SK-N-SH (cell line): ENCODE measurements around the gene CD93.

Experiments used
- CTCF ChIP-seq: fragments of 200-600 bp; sonication (generic); IDR thresholded peaks from 2 replicates; pipeline ENCODE4 v1.6.1; 2017; ENCODE audit warnings: antibody characterized with exemption, mild to moderate bottlenecking, moderate library complexity
- EP300 ChIP-seq, 2 experiments: IDR thresholded peaks; 2 replicates each; pipeline versions ENCODE4 v1.4.0 to v1.6.1; 2012; ENCODE audit warnings: borderline replicate concordance in 1 of 2, low read depth in 1 of 2, low read length in 1 of 2
- EZH2phosphoT487 ChIP-seq: fragments of 200-600 bp; sonication (generic); IDR thresholded peaks from 2 replicates; pipeline ENCODE4 v1.6.1; 2017; ENCODE audit warnings: low read depth, mixed run types, mild to moderate bottlenecking, antibody characterized with exemption, moderate library complexity, borderline replicate concordance
- FOXM1 ChIP-seq: IDR thresholded peaks from 2 replicates; pipeline ENCODE4 v1.4.0; 2012; ENCODE audit warnings: low read depth, mild to moderate bottlenecking
- POLR2AphosphoS5 ChIP-seq: IDR thresholded peaks from 2 replicates; pipeline ENCODE4 v1.6.1; 2012; ENCODE audit warnings: low read depth, low read length
- RAD21 ChIP-seq: IDR thresholded peaks from 2 replicates; pipeline ENCODE4 v1.6.1; 2012; ENCODE audit warnings: mild to moderate bottlenecking, low read length
- SIN3A ChIP-seq: IDR thresholded peaks from 2 replicates; pipeline ENCODE4 v1.6.1; 2012; ENCODE audit warnings: low read depth, mild to moderate bottlenecking, low read length, moderate library complexity, borderline replicate concordance
- TAF1 ChIP-seq: IDR thresholded peaks from 2 replicates; pipeline ENCODE4 v1.6.1; 2012; ENCODE audit warnings: low read depth, mild to moderate bottlenecking, low read length, moderate library complexity, borderline replicate concordance
- USF2 ChIP-seq: fragments of 150-350 bp; IDR thresholded peaks from 2 replicates; pipeline ENCODE4 v1.6.1; 2017; ENCODE audit warnings: antibody characterized with exemption, low read length, low read depth, borderline replicate concordance
- TF ChIP-seq, protein P1 (sequence below): IDR thresholded peaks from 2 replicates; pipeline ENCODE4 v1.4.0; 2012; ENCODE audit warnings: low read depth, borderline replicate concordance

GRCh38 chr20:23058240-23058639, 27.9 kb downstream of the CD93 start:
- TF ChIP-seq USF2 (no peak), SIN3A (no peak), EP300 (IDR thresholded peaks at IDR 0.05; ENCODE audit: borderline replicate concordance in 1 of 2, low read depth in 1 of 2, low read length in 1 of 2) (no peak), EZH2phosphoT487 (no peak), CTCF (no peak; the same call in 1 of the 2 replicates), RAD21 (no peak), FOXM1 (no peak), TAF1 (no peak), POLR2AphosphoS5 (no peak)
- TF ChIP-seq, protein P1, sequence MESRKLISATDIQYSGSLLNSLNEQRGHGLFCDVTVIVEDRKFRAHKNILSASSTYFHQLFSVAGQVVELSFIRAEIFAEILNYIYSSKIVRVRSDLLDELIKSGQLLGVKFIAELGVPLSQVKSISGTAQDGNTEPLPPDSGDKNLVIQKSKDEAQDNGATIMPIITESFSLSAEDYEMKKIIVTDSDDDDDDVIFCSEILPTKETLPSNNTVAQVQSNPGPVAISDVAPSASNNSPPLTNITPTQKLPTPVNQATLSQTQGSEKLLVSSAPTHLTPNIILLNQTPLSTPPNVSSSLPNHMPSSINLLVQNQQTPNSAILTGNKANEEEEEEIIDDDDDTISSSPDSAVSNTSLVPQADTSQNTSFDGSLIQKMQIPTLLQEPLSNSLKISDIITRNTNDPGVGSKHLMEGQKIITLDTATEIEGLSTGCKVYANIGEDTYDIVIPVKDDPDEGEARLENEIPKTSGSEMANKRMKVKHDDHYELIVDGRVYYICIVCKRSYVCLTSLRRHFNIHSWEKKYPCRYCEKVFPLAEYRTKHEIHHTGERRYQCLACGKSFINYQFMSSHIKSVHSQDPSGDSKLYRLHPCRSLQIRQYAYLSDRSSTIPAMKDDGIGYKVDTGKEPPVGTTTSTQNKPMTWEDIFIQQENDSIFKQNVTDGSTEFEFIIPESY, result no peak
